Measurements from ENCODE around the gene ELOA. TPM values are rescaled to one million over a fixed set of nuclear protein-coding genes. Genes with fewer than 3 reads are reported as not detected.

ELOA gene
- total and polyA plus RNA-seq, 9 of the 15 experiments (the other 6 are each of a cell fraction or from before 2014, with no cell fraction given), result 31.9 to 98.6 (median 61.3) TPM

- no TSS peak for BruUV-seq (replicated peaks)
- no peak overlapping the region for H2AFZ ChIP-seq (ENCODE audit: low read depth, low read length)
- TF ChIP-seq RBFOX2 (IDR thresholded peaks at IDR 0.05; ENCODE audit: low read depth, low read length), result peak; percentile 59
- peak; percentile 51 for TF ChIP-seq RBM22 (IDR thresholded peaks at IDR 0.05; ENCODE audit: low read depth, low read length, poor library complexity, severe bottlenecking)
- peak; percentile 75 for TF ChIP-seq POLR2G (IDR thresholded peaks at IDR 0.05; ENCODE audit: low read depth, low read length)
- TF ChIP-seq CREB1 (IDR thresholded peaks at IDR 0.05), result no peak
- TF ChIP-seq CREB1 (CRISPR knock-in tag; IDR thresholded peaks at IDR 0.05), result no peak
- peak overlapping the region in 1 of 2 experiments; percentile 33; a peak in 1 of 4 replicates for H3K9ac ChIP-seq (ENCODE audit: insufficient read depth in 1 of 2, low read depth in 2 of 2, low read length in 2 of 2)
- H3K9me3 ChIP-seq (replicated peaks; ENCODE audit: control insufficient read depth, insufficient read depth, low read depth, low read length), result no peaks in the 10 kb centered on the region
- H3K79me2 ChIP-seq (ENCODE audit: control insufficient read depth, insufficient read depth, low read length), result peaks cover 46% of the 10 kb centered on the region
- H3K4me3 ChIP-seq, result no peak overlapping the region
- no peak for FAIRE-seq
- H3K27me3 ChIP-seq (ENCODE audit: control insufficient read depth in 2 of 2, insufficient read depth in 2 of 2, low read length in 2 of 2), result no peaks in the 10 kb centered on the region
- no peak overlapping the region for H3K27ac ChIP-seq (ENCODE audit: extremely low read depth, low read depth, low read length)
- H4K20me1 ChIP-seq (replicated peaks; ENCODE audit: control insufficient read depth, insufficient read depth, low read length), result peaks cover 3% of the 10 kb centered on the region; the same call in 1 of the 2 replicates
- H3K36me3 ChIP-seq (ENCODE audit: control insufficient read depth, insufficient read depth, low read length), result peaks cover 62% of the 10 kb centered on the region; the same call in 2 of the 3 replicates
- no peak for ATAC-seq
- in situ Hi-C loops (cut with MboI), result no loop called here
- ChIA-PET POLR2A (interaction anchor here (0.6 to 10.2 kb wide), 3 partner anchors 11 to 348 kb away, joined by 3 to 197 read pairs (median 3); partner anchors contain the start of gene PITHD1), CTCF (ENCODE audit: low intra/inter-chr PET ratio) (no interaction called here)
- H3K4me1 ChIP-seq (replicated peaks in 1 of 2; ENCODE audit: control insufficient read depth in 2 of 2, insufficient read depth in 2 of 2, low read length in 2 of 2), result peaks cover 27 to 68% of the 10 kb centered on the region in 2 experiments
- 89% methylated on average over 14 of the region's 16 CpGs for WGBS (ENCODE audit: insufficient coverage, low coverage, missing lambda C conversion rate)
- H3K4me2 ChIP-seq (ENCODE audit: insufficient read depth, low read length), result no peak overlapping the region
- intact Hi-C loops (cut with micrococcal nuclease), result no loop called here
- peaks cover 5% of the 10 kb centered on the region for H3K9me1 ChIP-seq (ENCODE audit: control insufficient read depth, insufficient read depth, low read length)
- no peak for DNase-seq (ENCODE audit: extremely low read depth in 1 of 4, low spot score in 3 of 4)
These were observed 52.6 kb downstream of the ELOA start for GRCh38 chr1:23795676-23796465.

Data from K562 (cell line).